GM12891 (cell line): ENCODE measurements around the gene TPI1.
A peak's percentile ranks its signal among the peaks of the same experiment; 100 is the strongest.

Experiments
- DNase-seq: peaks from one replicate; pipeline ENCODE4 v3.0.0; 2011; ENCODE audit warnings: low spot score; ENCODE audit not compliant: insufficient read length
- FAIRE-seq: peaks from 2 replicates; lab custom pipeline; 2011; peaks lifted over from hg19 to GRCh38; lab: Jason Lieb, UNC
- PAX5 ChIP-seq: IDR thresholded peaks from 2 replicates; pipeline ENCODE4 v1.6.1; 2011; ENCODE audit warnings: low read length, moderate library complexity, mild to moderate bottlenecking; ENCODE audit not compliant: insufficient read depth, severe bottlenecking
- POLR2A ChIP-seq: IDR thresholded peaks from 2 replicates; pipeline ENCODE4 v1.6.1; 2011; ENCODE audit warnings: low read depth, low read length, control low read depth
- POLR2AphosphoS5 ChIP-seq: IDR thresholded peaks from 2 replicates; pipeline ENCODE4 v1.6.1; 2011; ENCODE audit warnings: low read depth, low read length, control low read depth
- POU2F2 ChIP-seq: IDR thresholded peaks from 2 replicates; pipeline ENCODE4 v1.6.1; 2011; ENCODE audit warnings: low read depth, mild to moderate bottlenecking, control low read depth, low read length, moderate library complexity
- SPI1 ChIP-seq: IDR thresholded peaks from 2 replicates; pipeline ENCODE4 v1.6.1; 2011; ENCODE audit warnings: low read depth, low read length, control low read depth
- TAF1 ChIP-seq: IDR thresholded peaks from 2 replicates; pipeline ENCODE4 v1.6.1; 2011; ENCODE audit warnings: low read depth, low read length, control low read depth

TPI1 gene

GRCh38 chr12:6828781-6829535 is 38.4 kb upstream of the TPI1 start:
- TF ChIP-seq SPI1 (peak; percentile 26; the same call in 1 of the 2 replicates), POLR2A (no peak), POU2F2 (no peak), TAF1 (no peak), POLR2AphosphoS5 (no peak), PAX5 (no peak)
- DNase-seq (no peak), FAIRE-seq (peak; percentile 78)

- TF ChIP-seq SPI1 = no peak
- TF ChIP-seq TAF1 = no peak
- TF ChIP-seq PAX5 = no peak
- TF ChIP-seq POU2F2 = no peak
- TF ChIP-seq POLR2A = no peak
- TF ChIP-seq POLR2AphosphoS5 = no peak
- FAIRE-seq (no peak), DNase-seq (no peak)
Measured at GRCh38 chr12:6829536-6830220, 37.7 kb upstream of the TPI1 start.

GRCh38 chr12:6830286-6830890 is 36.9 kb upstream of the TPI1 start:
- TF ChIP-seq SPI1 (no peak), POU2F2 (no peak), PAX5 (no peak), POLR2AphosphoS5 (no peak), TAF1 (no peak), POLR2A (no peak)
- FAIRE-seq (no peak), DNase-seq (no peak)

GRCh38 chr12:6830999-6831398 is 36.3 kb upstream of the TPI1 start:
- FAIRE-seq = no peak
- DNase-seq = no peak
- TF ChIP-seq POU2F2 (no peak), POLR2AphosphoS5 (no peak), SPI1 (no peak), PAX5 (no peak), TAF1 (no peak), POLR2A (no peak)

DNA sequence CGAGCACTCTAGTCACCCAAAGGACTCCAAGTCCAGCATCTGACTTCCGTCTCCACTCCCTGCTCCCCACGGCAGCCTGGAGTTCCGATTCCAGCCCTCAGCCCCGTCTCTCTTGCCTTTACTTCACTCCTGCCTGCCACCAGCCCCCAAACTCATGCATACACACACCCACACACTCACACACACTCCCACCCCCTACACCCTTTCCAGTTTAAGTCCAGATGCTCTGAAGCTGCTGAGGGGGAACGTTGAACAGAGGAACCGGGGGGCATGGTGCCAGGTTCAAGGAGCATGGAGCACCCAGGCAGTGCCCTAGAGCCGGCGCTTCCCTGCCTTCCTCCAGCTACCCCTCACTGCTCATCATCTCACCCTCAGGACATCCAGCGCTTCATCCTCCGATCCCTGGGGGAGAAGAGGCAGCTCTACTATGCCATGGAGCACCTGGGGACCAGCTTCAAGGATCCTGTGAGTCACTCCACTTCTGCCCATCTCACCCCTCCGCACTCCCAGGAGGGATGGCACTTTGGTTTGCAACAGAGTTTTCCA is 35.8 kb upstream of the TPI1 start:
- DNase-seq (no peak), FAIRE-seq (no peak)
- TF ChIP-seq POLR2A (no peak), POLR2AphosphoS5 (no peak), PAX5 (no peak), POU2F2 (no peak), SPI1 (no peak), TAF1 (no peak)

- DNase-seq (no peak), FAIRE-seq (no peak)
- TF ChIP-seq SPI1 (no peak), POU2F2 (no peak), PAX5 (no peak), POLR2AphosphoS5 (no peak), TAF1 (no peak), POLR2A (no peak)
Measured at GRCh38 chr12:6832125-6832524, 35.2 kb upstream of the TPI1 start.

DNA sequence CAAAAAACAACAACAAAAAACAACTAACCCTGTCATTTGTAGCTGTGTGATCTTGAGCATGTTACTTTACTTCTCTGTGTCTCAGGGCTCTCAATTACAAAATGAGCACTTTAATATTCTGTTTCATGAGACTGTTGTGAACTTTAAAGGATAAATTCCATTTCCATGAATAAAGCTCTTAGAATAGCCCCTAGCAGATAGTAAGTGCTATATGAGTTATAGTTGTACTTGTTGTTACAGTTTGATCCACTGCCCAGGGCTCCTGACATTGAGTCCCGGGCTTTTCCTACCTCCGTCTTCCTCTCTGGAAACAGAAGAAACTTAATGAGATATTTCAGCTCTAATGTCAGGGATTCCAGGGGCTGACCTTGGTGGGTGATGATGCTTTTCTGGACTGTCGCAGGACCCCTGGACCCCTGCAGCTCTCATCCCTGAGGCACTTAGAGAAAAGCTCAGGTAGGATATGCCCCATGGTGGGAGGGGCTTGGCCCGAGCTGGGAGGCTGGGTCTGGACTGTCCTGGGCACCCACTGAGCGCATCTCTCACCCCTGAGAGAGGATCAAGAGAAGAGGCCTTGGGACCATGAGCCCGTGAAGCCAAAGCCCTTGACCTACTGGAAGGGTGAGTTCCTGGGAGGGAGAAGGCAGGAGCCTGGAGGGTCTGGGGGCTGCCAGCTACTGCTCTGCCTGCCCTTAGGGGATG is 34.0 kb upstream of the TPI1 start:
- no peak for FAIRE-seq
- no peak for DNase-seq
- TF ChIP-seq POU2F2 (no peak), PAX5 (no peak), POLR2A (no peak), TAF1 (no peak), SPI1 (no peak), POLR2AphosphoS5 (no peak)

- TF ChIP-seq TAF1 = no peak
- no peak for TF ChIP-seq POU2F2
- no peak for TF ChIP-seq POLR2A
- TF ChIP-seq POLR2AphosphoS5 = no peak
- no peak for TF ChIP-seq PAX5
- no peak for TF ChIP-seq SPI1
- DNase-seq = no peak
- FAIRE-seq = no peak
Measured at GRCh38 chr12:6834254-6834653, 33.1 kb upstream of the TPI1 start.

DNA sequence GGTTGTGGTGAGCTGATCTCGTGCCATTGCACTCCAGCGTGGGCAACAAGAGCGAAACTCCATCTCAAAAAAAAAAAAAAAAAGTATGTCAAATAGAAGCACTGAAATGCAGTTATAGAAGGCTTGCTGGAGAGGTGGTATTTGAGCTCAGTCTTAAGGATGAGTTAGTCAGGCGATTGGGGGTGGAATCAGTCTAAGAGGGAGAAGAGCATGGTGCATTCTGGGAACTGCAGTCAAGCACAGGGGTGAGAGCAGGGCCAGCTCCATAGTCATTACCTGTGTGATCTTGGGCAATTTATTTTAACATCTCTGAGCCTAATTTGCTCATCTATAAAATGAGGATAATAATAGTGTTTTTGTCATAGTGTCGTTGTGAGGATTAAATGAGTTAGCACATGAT is 32.5 kb upstream of the TPI1 start:
- FAIRE-seq (no peak), DNase-seq (no peak)
- TF ChIP-seq SPI1 (no peak), POLR2A (no peak), POLR2AphosphoS5 (no peak)
